HG02943 (cell line): ENCODE data around the gene SLC8A2.
"Not testable (repeated sequence)": the region's sequence is repeated elsewhere in the genome, so short reads cannot be mapped to it uniquely, and the experiment has no call there.

Experiments
- ATAC-seq: cut with Tn5 transposase; IDR thresholded peaks from one replicate; pipeline ENCODE4 v1.9.1; 2021; ENCODE audit warnings: mild to moderate bottlenecking, low read depth, moderate library complexity; ENCODE audit not compliant: unreplicated experiment

The SLC8A2 gene

DNA sequence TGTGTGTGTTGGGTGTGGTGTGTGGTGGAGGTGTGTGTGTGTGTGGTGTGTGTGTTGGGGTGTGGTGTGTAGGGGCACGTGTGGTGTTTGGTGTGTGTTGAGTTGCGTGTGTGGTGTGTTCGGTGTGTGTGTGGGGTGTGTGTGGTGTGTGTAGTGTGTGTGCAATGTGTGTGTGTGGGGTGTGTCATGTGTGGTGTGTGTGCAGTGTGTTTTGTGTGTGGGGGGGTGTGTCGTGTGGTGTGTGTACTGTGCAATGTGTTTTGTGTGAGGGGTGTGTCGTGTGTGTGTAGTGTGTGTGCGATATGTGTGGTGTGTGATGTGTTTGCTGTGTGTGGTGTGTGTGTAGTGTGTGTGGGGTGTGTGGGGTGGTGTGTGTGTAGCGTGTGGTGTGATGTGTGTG lies 18.3 kb upstream of the SLC8A2 start:
- no peak for ATAC-seq

DNA sequence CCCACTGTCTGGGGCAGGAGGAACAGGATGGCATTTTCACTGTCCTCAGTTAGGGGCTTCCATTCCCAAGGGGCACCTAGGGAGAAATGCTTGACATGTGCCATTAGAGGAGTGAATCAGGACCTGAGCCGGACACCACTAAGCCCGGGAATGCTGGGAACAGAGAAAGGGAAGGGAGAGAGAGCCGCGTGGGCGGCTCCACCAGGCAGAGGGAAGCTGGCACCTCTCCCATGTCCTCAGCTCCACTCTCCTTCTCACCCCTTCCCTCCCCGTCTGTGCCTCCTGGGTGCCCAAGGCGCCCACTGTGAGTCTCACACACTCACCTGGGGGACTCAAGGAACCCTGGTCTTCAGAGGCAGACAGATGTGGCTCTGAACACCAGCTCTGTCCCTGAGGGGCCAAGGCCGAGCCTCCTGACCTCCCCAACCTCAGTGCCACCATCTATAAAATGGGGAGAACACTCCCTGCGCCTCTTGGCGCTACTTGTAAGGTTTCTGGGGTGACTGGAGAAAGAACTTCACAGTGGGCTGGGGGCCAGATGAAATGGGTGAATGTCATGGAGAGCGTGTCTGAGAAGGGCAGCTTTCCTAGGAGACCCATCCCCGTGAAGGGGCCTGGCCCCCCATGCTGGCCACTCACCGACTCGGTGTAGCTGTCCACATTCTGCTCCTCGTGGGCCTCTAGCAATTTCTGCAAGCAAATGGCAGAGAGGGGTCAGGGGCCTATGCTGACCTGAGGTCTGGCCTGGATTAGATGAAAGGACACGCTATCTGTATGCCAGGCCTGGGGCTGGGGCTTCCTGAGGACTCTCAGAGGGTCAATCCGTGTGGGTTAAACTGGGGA lies 17.6 kb upstream of the SLC8A2 start:
- no peak for ATAC-seq

DNA sequence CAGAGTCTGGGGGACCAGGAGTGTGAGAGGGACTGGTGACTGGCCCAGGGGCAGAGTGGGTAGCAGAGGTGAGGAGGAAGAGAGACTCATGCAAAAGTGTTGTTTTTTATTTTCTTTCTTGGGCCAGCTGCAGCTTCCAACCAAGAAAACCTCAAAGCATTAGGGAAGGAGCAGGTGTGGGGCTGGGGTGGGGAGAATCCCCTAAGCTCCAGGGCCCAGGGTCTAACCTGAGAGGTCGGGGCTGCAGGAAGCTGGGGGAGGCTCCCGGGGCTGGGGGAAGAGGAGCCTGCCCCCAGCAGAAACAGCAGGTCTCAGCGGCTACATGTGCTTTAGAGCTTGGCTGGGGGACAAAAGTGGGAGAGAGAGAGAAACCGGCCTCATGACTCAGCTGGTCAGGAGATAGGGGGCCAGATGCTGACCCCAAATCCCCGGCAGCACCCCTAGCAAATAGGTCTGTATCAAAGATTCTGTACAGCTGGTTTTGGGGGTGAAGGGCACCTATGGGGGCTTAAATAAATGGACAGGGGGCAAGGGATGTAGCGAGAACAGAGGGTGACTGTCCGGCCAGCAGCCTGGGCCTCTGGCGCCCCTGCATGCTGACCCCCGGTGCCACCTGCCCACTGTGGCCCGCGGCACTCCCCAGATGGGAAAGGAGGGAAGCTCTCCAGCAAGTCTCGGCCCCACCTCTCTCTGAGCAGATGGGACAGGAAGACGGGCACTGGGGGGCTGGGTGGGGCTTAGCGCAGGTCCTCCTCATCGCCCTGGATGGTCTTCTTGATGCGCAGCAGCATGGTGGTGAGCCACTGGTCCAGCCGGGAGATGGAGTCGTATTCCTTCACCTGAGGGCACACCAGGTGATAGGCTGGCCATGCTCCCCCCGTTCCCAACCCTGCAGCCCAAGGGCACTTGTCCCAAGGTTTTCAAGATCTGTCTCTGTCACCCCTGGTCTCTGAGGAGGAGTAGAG lies 16.1 kb upstream of the SLC8A2 start:
- no peak for ATAC-seq

DNA sequence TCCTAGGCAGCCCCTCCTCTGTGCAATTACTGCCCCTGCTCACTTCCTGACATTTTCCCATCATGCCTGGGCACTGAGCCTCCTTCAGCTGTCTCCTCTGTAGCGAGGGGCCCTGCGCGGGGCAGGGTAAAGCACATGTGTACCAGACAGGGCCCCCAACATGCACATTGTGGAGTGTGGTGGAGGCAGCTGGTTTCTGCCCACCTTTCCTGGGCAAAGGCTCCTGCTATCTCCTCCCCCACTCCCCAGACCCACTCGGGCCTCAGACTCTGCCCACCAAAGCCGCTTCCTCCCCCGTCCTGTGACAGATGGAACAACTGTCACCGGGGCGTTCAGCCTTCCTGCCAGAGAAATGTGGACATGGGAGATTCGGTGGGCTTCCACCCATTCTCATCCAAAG lies 15.2 kb upstream of the SLC8A2 start:
- no peak for ATAC-seq

DNA sequence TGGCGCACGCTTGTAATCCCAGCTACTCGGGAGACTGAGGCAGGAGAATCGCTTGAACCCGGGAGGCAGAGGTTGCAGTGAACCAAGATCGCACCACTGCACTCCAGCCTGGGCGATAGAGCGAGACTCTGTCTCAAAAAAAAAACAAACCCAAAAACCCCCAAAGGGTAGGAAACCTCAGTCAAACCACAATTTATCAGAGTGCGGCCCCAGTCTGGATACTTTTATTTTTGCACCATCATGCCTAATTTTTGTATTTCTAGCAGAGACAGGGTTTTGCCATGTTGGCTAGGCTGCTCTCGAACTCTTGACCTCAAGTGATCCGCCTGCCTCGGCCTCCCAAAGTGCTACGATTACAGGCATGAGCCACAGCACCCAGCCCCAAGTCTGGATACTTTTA lies 14.5 kb upstream of the SLC8A2 start:
- not testable (repeated sequence) for ATAC-seq

DNA sequence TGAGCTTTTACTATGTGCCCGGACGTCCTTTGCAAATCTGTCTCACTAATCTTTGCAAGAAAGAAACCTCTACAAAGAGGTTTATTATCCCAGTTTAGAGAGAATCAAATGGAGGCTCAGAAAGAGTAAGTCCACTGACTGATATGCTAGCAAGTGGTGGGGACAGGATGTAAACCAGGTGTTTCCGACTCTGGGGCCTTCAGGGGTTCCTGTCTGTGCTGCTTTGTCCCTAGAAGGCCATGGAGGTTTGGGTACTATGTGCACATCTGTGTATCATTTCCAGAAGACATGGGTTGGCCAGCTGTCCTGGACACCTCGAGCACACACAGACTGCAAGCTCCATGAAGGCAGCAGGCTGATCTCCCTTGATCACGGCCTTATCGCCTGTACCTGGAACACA lies 13.5 kb upstream of the SLC8A2 start:
- ATAC-seq = no peak

DNA sequence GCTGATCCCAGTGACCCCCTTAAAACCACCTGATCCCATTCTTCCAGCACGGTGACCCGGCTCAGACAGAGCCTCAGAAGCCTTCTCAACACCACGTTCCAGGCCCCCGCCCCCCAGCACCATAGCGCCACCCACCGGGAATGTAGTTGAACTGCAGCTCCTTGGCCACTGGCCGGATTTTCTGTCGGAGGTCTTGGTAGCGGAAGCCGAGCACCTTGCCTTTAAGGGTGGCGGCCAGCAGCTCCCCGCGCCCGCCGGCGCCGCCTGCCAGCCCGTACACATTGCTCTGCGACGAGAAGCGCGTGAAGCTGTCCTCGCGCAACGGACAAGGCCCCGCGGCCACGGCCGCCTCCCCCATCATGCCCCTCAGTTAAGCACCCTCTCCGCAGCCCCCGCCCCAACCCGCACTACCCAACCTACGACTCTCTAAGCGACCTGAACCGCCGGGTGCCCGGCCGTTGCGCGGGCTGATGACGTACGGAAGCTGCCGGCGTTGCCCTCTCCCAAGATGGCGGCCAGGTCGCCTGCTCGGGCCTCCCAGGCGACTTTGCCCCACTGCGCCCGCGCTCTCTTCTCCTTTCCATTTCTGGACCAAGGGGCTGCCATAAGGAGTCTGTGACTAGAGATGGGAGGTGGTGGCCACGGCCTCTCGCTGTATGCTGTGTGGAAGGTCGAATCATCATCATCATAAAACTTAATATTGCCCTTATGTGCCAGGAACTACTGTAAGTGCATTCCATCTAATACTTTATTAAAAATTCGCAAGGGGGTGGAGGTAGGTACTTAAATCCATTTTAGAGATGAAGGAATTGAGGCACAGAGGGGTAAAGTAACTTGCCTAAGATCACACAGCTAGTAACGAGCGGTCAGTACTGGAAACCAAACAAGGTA lies 12.4 kb upstream of the SLC8A2 start, which contains the start of gene KPTN:
TSS of gene KPTN (minus strand) at position 420 of the 891 bp plus-strand sequence. CDS start at position 361, 59 bp downstream.
- ATAC-seq = peak; percentile 51

DNA sequence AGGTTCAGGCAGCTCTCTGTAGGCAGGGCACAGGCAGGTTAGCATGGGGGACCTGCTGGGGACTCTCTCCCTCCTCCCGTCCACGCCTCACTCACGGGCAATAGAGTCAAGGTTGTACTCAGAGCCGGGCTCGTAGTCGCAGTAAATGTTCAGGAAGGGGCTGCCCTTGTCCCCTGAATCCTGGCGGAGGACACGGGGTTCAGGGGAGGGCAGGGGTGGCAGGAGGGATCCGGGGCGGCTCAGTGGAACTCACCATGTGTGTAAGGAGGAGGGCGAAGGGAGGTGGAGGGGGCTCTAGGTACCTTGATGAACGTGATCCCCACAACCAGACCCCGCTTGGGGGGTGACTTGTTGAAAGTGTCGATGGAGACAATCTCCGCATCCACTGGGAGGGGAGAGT lies 11.5 kb upstream of the SLC8A2 start:
- no peak for ATAC-seq

DNA sequence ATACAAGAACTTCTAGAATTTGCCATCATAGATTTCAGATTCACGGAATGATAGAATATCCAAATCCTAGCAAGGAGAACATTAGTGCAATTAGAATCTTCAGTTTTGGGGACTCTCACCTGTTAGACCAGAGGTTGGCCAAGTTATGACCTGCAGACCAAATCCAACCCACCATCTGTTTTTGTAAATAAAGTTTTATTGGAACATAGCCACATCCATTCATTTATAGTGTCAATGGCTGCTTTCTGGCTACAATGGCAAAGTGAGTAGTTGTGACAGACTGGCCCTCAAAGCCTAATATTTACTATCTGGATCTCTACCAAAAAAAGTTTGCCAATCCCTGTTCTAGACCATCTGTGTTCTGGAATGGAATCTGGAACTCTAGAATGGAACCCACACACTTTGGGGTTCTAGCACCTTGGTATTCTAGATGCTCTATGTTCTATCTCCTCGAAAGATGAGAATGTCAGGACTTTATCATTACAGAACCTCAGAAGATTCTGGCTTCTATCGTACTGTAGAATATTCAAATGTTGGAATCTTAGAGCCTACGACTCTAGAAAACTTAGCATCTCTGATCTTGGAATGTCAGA lies 9.9 kb upstream of the SLC8A2 start:
- ATAC-seq = no peak

DNA sequence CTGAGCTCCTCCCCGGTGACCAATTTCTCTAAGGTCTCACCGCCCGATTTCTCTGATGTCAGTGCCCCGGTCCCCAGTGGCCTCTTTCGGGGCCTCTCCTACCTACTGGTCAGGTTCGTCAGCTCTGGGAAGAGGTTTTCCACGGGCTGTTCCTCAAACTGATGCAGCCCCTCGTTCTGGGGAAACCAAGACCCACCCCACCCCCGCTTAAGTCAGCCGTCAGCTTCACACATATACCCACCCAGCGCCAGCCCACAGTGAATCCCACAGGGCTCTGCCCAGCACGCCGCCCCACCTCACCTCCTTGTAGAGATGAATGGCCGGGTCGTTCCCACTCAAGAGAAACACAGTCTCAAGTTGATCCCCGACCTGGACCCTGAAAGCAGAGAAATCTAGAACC lies 9.0 kb upstream of the SLC8A2 start:
- no peak for ATAC-seq

DNA sequence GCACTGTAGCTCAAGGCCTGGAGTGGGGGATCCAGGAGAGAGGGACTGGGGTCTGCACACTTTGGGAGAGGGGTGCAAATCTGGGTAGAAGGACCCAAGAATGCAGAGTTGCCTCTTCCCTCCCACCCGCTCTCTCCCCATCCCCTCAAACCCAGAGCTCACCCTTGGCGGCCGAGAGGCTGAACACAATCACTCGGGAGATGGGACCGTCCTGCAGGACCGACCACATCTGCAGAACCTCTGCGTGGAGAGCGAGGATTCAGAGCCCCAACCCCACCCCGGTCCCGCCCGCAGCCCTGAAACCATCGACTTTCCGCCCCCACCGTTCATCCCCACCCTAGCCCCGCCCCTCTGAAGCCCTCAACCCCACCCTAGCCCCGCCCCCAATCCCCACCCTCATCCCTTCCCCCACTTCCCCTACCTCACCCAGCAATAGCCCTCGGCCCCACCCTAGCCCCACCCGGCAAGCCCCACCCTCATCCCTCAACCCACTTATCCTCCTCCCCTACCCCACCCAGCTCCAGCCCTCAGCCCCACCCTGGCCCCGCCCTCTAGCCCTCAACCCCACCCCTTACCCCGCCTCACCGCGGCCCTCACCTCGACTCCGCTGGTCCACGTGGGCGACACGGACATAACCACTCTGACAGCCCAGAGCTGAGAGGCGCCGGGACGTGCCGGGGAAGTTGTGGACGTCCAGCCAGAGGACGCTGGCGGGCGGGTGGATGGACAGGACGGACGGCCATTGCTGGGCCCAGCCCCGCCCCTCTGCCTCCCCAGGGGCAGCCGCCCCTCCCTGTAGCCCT lies 8.2 kb upstream of the SLC8A2 start:
- no peak for ATAC-seq

DNA sequence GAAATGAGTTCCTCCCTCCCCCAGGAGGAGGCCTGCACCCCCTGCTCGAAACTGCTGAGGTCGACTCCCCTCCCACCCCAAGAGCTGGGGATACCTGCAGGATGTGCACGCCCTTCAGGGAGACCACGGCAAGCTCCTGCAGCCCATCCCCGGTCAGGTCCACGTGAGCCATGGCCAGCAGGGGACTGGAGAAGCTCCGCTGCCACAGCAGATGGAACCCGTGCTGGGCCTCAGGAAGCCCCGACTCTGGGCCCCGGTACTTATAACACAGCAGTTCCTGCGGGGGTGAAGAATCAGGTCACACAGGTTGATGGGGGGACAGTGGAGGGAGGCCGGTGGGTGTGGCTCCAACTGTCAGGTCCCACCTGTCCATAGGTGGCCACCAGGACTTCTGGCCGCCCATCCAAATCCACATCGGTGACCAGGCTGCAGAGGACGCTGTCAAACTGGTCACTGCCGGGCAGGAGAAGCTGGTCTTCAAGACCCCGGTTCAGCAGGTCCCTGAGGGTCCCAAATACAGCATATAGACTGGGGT lies 4.8 kb upstream of the SLC8A2 start:
- ATAC-seq = no peak

DNA sequence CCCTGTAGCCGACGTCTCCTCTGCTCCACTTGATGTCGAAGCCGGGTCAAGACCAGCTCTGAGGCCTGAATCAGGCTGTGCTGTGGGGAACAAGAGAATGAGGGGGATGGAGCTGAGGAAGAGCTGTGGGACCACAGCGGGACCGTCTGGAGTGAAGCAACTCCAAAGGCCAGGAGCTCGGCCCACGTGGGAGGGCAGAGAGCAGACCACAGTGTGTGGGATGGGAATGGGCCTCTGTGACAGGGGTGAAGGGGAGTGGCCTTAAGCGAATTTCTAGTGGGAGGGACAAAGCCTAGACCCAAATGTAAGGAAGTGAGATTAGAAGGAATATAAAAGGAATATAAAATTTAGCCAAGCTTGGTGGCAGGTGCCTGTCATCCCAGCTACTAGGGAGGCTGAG lies 3.8 kb upstream of the SLC8A2 start:
- ATAC-seq = no peak

DNA sequence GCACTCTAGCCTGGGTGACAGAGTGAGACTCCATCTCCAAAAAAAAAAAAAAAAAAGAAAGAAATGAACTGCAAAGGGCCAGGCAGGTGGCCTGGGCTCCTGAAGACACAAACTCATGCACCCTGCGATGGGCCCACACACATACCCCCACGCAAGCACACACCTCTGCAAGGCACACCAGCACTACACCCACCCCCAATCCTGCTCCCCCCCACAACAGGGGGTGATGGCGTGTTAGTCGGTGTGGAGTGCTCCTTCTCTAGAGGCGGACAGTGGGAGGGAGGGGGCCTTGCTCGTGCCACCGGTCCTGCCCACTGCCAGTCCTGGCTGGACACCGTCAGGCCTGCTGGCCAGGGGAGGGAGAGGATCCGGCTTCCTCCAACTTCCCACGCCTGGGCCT lies 1.6 kb upstream of the SLC8A2 start:
- no peak for ATAC-seq

DNA sequence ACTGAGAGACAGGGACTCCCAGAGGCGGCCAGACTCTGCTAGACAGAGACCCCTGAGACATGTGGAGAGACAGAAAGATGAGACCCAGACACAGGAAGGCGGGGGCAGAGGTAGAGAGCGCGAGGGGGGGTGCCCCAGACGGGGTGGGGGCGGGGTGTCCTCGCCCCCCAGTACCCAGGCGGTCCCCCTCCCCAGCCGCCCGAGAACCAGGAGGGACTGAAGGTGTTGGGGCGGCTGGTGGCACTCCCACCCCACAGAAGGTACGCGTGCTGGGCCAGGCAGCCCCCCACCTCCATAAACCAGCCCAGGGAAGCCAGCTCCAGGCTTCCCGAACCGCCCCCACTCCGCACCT lies 336 bp downstream of the SLC8A2 start:
- no peak for ATAC-seq

DNA sequence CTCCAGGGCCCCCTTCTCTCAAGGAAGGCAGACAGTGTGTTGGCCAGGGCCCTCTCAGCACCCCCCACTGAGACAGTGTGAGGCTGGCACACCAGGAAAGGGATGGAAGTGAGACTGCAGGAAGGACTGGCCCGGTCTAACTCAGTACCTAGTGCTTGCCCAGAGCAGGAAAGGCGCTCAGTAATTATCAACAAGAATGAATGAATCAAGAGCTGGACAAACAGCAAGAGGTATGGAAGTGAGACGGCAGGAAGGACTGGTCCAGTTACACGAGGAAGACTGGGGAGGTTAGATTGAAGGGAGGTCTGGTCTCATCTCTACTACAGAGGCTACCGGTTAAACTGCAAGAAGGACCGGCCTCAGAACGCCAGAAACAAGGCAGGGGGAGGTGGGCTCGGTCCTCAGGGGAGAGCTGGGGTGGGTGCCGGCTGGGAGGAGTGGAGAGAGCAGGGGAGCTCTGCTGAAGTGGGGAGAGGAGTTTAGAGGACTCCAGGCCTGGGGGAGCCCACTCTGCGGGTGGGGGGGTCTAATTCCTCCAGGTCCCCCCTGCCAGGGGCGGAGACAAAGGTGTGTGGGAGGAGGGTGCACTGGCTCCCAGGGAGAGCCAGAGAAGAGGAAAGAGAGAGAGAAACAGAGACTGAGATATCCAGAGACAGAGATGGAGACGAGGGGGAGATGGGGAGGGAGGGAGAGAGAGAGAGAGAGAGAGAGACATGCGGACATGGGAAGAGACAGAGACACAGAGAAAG lies 1.1 kb downstream of the SLC8A2 start:
- ATAC-seq = no peak

DNA sequence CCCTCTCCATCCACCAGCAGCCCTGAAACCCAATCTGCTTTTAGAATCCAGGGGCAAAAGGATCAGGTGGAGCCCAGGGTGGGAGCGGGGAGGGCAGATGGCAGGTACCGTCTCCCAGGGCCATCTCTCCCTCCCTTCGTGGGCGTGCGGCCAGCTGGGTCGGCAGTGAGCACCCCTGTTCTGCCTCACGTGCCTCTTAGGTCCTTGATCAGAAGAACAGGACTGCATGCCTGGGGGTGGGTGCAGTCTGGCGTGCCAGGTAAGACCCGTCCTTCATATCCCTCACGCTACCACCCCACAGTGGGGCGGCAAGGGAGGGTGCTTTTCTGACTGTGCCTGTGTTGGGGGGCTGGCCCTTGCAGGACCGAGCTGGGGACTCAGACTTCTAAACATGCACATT lies 2.0 kb downstream of the SLC8A2 start:
- no peak for ATAC-seq

DNA sequence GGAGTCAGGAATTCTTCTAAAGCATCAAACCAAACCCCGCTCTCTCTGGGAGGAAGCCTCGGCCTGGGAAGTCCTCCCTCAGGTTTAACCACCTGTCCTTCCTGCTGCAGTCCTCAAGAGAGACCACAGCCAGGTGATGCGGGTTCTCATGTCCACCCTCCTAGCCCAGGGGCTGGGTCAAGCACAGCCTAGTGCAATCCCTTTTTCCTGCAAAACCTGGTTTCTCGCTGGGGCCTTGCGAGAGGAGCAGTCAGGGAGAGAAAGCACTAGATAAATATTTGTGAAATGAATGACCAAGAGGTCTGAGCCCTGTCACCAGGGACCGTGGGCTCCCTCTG lies 2.4 kb downstream of the SLC8A2 start:
- ATAC-seq = no peak

DNA sequence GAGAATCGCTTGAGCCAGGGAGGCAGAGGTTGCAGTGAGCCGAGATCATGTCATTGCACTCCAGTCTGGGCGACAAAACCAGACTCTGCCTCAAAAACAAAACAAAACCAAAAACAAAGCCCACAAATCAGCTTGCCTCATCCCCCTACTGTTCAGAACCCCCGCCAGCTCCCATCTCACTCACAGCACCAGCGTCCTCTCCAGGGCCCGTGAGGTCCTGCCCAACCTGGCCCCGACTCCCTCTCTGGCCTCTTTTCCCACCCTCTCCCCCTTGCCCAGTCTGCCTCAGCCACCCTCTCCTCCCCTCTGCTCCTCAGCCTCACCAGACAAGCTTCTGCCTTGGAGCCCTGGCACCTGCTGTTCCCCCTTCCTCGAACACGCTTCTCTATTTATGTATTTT lies 3.8 kb downstream of the SLC8A2 start:
- ATAC-seq = no peak
